Umbilical cord (tissue), 2 donors: ENCODE measurements around the gene MACROD2. TPM values are rescaled to one million over a fixed set of nuclear protein-coding genes. Genes with fewer than 3 reads are reported as not detected.

Source experiments
- DNase-seq: peaks from one replicate; pipeline ENCODE4 v3.0.0-alpha.2; 2015; ENCODE audit warnings: low spot score
- total RNA-seq: library from RNA; depleted of rRNA; stranded (reverse); fragments of >200 nt; gene quantifications from one replicate; pipeline ENCODE4 v1.2.3, GENCODE V29; 2014; ENCODE audit warnings: low replicate concordance; ENCODE audit not compliant: insufficient read depth

Gene MACROD2
- total RNA-seq, 1 donor from 2014 or later = 69.6 TPM

- no peak for DNase-seq
These were observed 2053.6 kb downstream of the MACROD2 start for GRCh38 chr20:16048876-16049275.

DNA sequence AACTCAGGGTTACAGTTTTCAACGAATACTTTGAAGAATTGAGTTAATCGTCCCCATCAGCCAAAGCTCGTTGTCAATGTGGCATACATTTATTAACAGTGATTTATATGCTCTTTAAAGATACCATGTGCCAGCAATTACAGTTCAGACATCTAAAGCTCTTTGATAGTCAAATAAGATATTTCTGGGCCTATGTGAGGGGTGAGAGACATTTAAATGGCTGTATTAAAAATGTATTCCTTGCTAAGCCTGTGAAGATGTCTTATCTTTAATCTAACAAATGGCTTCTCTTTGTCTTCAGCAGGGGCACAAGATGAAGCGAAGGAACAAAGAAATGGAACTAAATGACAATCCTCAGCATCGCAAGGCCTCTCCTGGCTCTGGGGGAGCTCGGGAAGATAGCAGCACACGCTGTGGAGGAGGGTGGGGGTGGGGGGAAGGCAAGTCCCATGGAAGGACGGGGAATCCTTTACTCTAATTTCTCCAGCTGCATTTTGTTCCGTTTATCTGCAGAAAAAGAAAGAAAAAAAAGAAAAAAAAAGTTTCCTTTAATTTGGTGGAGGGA is 2054.3 kb downstream of the MACROD2 start:
- no peak for DNase-seq

DNA sequence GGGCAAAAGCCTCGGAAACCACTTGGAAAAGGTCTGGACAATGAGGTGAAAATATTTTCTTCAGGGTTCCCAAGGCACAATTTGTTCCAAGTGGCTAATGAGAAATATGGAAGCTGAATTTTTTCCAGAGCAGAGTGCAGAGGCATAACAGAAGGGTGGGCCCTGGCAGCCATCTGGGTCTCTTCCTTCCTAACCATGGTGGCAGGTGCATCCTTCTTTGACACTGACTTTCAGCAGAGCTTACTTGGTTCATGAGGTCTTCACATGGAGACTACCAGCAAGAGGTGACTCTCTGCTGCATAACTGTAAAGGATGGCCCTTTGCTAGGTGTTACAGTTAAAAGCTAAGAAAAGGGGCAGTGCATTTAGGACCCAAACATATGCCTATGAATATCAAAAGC is 2055.1 kb downstream of the MACROD2 start:
- no peak for DNase-seq

DNA sequence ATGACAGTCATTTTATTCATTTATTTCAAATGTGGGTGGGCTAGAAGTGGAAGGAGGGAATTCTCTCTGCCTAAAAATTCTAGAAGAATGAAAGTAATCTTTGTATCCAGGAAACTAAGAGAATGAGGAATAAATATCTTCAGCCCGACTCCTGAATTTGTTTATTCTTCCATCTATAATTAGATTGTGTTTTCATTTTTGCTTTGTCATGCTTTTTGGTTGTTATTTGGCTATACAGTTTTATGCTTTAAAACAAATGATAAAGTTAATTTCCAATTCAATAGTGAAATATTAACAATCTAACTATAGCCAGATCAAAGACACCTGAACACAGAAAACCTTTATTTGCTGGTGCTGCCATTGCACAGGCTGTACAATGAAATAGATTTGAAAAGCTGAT is 2056.7 kb downstream of the MACROD2 start:
- DNase-seq = no peak

GRCh38 chr20:16052456-16052855 is 2057.1 kb downstream of the MACROD2 start:
- DNase-seq = no peak

GRCh38 chr20:16054985-16055384 is 2059.7 kb downstream of the MACROD2 start:
- DNase-seq = no peak

DNA sequence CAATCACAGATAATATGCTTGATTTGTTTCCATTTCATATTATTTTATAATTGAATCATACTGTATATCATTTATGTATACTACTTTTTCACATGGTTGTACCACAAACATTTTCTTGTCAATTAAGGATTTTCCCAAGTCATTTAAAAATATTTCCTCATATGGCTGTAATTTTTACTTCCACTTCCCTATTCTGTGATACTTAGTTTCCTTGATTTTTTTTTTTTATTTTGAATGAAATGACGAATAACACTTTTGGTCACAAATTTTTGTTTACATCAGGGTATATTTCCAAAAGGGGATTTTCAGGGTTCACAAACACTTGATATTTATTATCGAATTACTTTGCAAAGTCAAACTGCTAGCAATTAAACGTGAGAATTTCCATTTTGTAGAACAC is 2062.3 kb downstream of the MACROD2 start:
- DNase-seq = no peak

GRCh38 chr20:16058268-16058667 is 2063.0 kb downstream of the MACROD2 start:
- no peak for DNase-seq

DNA sequence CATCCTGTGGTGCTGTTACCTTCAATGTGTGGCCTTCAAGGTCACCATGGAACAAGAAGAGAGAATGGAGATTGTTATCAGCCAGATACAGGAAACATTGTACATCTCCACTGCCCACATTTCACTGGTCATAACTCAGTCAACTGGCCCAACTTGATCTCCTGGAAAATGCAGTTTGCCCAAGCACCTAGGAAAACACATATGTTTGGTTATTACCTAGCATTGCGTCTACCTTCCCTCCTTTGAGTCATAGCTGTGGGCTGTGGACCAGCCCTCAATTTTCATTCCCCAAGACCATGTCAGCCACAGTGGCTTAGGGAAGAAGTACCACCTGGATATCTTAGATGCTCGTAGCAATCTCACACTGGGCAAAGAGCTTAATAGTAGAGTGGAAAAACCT is 2064.5 kb downstream of the MACROD2 start:
- DNase-seq = no peak

- DNase-seq = no peak
These were observed 2066.0 kb downstream of the MACROD2 start for GRCh38 chr20:16061351-16061750.

GRCh38 chr20:16062661-16063581 is 2067.6 kb downstream of the MACROD2 start:
- DNase-seq = no peak

- no peak for DNase-seq
These were observed 2068.6 kb downstream of the MACROD2 start for GRCh38 chr20:16063881-16064280.

DNA sequence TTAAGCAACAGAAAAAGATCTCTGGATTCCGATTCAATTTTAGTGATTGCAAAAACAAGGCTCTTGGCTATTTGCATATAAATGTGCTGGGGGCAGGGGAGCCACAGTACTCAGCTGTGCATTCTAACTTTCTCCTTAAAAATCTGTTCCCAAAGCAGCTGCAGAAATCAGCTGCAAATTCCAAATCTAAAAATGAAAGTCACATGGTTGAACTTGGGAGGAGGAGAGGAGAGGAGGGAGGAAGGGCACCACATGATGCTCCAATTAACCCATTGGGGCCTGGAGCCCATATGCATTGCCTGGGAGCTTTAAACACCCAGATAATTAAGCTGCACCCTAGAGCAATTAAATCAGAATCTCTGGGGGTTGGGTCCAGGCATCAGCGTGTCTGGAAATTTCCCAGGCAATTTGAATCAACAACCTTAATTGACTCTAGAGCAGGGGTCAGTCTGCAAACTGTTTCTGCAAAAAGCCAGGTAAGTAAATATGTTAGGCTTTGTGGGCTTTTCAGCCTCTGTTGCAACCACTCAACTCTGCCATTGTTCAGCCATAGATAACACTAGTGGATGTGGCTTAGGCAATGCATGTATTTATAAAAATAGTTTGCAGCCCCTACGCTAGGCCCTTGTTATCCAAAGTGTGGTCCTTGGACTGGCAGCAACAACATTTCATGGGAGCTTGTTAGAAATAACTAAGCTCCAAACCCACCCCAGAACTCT is 2069.8 kb downstream of the MACROD2 start:
- peak; percentile 28 for DNase-seq

DNA sequence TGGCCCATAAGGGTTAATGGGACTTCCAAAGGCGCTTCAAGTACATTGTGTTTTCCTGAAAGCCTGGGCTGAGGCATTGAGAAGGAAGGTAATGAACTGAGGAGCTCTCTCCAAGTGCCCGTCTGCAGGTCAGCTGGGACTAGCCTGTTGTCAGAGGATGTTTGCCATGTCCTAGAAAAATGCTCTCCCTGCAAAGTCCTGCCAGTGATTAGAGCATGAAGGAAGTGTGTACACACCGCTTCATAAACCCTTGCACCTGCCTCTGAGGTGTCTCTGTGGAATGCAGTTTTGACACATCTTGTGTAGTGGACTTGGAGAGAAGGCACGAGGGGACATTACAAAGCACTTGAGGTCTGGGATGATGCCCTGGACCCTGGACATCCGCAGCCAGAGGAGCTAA is 2071.3 kb downstream of the MACROD2 start:
- no peak for DNase-seq

DNA sequence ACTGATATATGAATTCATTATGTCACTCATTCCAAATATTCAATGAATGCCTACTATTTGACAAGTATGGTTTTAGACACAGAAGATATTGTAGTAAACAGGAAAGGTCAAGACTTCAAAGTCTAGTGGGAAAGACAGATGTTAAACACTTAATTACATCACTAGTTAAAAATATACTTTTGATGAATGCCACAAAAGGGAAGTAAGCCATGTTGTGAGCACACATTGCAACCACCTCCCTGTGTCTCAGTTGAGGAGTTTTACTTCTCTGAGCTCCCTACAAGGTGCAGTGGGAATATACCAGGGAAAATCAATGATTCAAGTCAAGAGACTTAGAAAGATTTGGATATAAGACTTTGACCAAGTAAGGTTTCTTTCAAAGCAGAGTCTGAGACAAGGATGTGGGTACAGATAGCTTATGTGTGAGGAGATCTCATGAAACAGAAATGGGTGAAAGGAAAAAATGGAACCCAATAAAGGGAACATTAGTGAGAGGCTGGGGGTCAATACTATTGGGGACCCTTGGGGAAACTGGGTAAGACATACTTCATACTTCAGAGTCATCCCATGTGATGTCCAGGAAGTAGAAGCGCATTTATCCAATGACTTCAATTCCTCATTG is 2074.2 kb downstream of the MACROD2 start:
- DNase-seq = no peak

DNA sequence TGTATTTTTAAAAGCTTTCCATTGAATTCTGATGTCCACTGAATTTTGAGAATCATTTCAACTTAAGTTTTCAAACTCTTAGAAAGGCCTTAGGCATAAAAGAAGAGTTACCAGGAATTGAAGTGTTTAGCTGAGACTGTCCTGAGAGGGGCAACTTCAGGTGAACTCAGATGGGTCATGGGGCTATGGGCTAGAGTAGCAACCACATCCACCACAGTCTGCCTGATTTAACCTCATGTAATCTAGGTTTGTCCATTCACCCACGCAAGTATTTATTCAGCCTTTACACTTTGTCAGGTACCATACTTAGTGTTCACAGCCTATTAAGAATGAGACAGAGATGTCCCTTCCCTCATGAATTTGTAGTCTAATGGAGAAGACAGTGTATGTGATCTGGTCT is 2076.9 kb downstream of the MACROD2 start:
- no peak for DNase-seq

DNA sequence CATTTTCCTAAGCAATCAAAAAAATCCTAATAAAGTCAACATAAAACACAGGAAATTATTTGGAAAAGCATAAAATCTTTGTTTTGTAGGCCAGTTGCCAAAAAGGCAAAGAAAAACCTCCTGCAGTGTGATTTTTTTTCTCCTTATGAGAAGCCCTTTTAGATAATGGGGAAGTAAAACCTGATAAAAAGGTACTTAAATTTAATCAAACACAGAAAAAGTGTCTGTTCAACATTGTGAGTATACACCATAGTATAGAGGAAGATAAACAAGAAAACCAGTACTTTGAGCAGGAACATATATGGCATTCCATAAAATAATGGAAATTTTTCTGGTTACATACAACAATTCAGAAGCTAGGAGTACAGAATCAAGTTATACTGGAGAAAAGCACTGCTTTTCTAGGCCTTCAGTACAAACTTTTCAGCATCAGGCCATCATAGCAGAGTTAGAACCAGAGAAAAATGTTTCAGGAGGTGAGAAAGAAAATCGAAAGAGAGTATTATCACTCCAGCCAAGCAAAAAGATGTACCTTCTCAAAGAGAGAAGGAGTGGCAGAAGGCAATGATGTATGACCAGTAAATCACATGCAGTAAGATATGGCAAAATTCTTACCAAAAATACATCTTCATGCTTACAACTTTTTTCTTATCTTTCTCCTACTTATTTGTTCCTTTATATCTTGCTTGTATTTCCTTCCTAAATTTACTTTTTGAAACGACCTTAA is 2083.0 kb downstream of the MACROD2 start:
- no peak for DNase-seq

DNA sequence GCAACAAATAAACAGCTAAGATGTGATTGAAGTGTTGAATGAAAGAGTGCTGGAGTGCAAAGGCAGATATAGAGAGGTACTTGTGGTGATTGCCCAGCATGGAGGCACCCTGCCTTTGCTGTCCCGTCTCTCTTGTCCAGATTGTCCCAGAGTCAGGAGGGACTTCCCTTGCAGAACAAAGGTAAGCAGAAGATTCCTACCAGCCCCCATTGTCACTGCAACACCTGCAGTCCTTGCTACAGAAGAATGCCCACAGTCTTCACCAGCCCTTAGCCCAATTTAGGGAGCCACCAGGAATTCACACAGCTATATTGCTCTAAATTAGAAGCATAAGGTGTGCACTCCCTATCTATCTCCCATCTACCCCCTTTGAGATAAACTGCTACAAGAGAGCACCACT is 2086.1 kb downstream of the MACROD2 start:
- no peak for DNase-seq

- DNase-seq = no peak
These were observed 2086.8 kb downstream of the MACROD2 start for GRCh38 chr20:16082051-16082550.

- DNase-seq = no peak
These were observed 2088.4 kb downstream of the MACROD2 start for GRCh38 chr20:16083639-16084280.

GRCh38 chr20:16095226-16095625 is 2099.9 kb downstream of the MACROD2 start:
- DNase-seq = peak; percentile 79
